Caco-2 (cell line): ENCODE data around the gene APH1B. TPM values are rescaled to one million over a fixed set of nuclear protein-coding genes. Genes with fewer than 3 reads are reported as not detected.

Experiments
- BruUV-seq: library from RNA; stranded (reverse); fragments of 400-500 nt; replicated peaks from 2 replicates; lab custom pipeline; 2021; lab: Mats Ljungman, UMichigan
- CTCF ChIA-PET: fragments of 300-600 bp; sonication (Branson Sonifier 250); formaldehyde crosslinking; loops from one replicate; lab custom pipeline; 2022; ENCODE audit warnings: antibody characterized with exemption; lab: Charles Lee
- POLR2A ChIA-PET: fragments of 300-600 bp; sonication (Branson Sonifier 250); formaldehyde crosslinking; loops from one replicate; lab custom pipeline; 2022; ENCODE audit warnings: antibody characterized with exemption; lab: Charles Lee
- DNase-seq, 2 experiments: peaks; one replicate each; pipeline versions ENCODE4 v3.0.0 to v3.0.0-alpha.2; 2020 to 2022
- H3K27me3 ChIP-seq: replicated peaks from 2 replicates; pipeline ENCODE4 v1.6.0; 2011; ENCODE audit warnings: low read length; ENCODE audit not compliant: control insufficient read depth, insufficient read depth
- H3K36me3 ChIP-seq: 2 replicates; pipeline ENCODE4 v1.5.1; 2011; ENCODE audit warnings: low read length; ENCODE audit not compliant: control insufficient read depth, insufficient read depth
- H3K4me1 ChIP-seq: fragments of 250-450 bp; sonication (Bioruptor Pico); 2 replicates; pipeline ENCODE4 v1.5.1; 2020; ENCODE audit warnings: mild to moderate bottlenecking
- H3K4me3 ChIP-seq: 2 replicates; pipeline ENCODE4 v1.5.1; 2011; ENCODE audit warnings: low read depth, mild to moderate bottlenecking, control low read depth, low read length
- H3K9me3 ChIP-seq: fragments of 250-450 bp; sonication (Bioruptor Pico); 2 replicates; pipeline ENCODE4 v1.5.1; 2020; ENCODE audit warnings: mild to moderate bottlenecking, moderate library complexity
- H3K27ac Mint-ChIP-seq: one replicate; pipeline ENCODE4 v1.8.0; 2022; ENCODE audit warnings: mixed read lengths; ENCODE audit not compliant: unreplicated experiment
- H3K27me3 Mint-ChIP-seq: one replicate; pipeline ENCODE4 v1.8.0; 2022; ENCODE audit warnings: mixed read lengths; ENCODE audit not compliant: insufficient read depth, unreplicated experiment
- H3K36me3 Mint-ChIP-seq: one replicate; pipeline ENCODE4 v1.8.0; 2022; ENCODE audit warnings: mild to moderate bottlenecking, mixed read lengths; ENCODE audit not compliant: insufficient read depth, unreplicated experiment
- H3K4me1 Mint-ChIP-seq: one replicate; pipeline ENCODE4 v1.8.0; 2022; ENCODE audit warnings: low read depth, mixed read lengths; ENCODE audit not compliant: unreplicated experiment
- H3K4me3 Mint-ChIP-seq: one replicate; pipeline ENCODE4 v1.8.0; 2022; ENCODE audit warnings: mild to moderate bottlenecking, moderate library complexity, mixed read lengths; ENCODE audit not compliant: unreplicated experiment
- H3K9me3 Mint-ChIP-seq: one replicate; pipeline ENCODE4 v1.8.0; 2022; ENCODE audit warnings: mixed read lengths; ENCODE audit not compliant: unreplicated experiment
- CTCF ChIP-seq, 2 experiments: fragments of 200-600 bp in 1 of 2; IDR thresholded peaks; 1 replicate in 1 of 2; 2 replicates in 1 of 2; pipeline versions ENCODE4 v1.5.1 to v1.8.0; 2011 to 2022; ENCODE audit warnings: antibody characterized with exemption in 1 of 2, control low read depth in 1 of 2, inconsistent platforms in 1 of 2, low read depth in 1 of 2, low read length in 1 of 2, mild to moderate bottlenecking in 1 of 2, moderate library complexity in 1 of 2; ENCODE audit not compliant: insufficient read depth in 1 of 2, severe bottlenecking in 1 of 2, unreplicated experiment in 1 of 2
- intact Hi-C: fragments of 100-400 bp; cut with micrococcal nuclease; formaldehyde crosslinking; loops from one replicate; pipeline ENCODE4 v1.10.0; 2022; ENCODE audit not compliant: unreplicated experiment
- total RNA-seq: library from RNA; stranded (reverse); gene quantifications from 2 replicates; pipeline ENCODE4 v1.2.3, GENCODE V29; 2022

APH1B gene
- total RNA-seq, 1 experiment from 2014 or later: 17.3 TPM

- no peaks in the 10 kb centered on the region for H3K27me3 ChIP-seq
- Mint-ChIP-seq H3K36me3 (no peaks in the 10 kb centered on the region), H3K9me3 (no peaks in the 10 kb centered on the region), H3K4me1 (no peaks in the 10 kb centered on the region), H3K4me3 (no peak overlapping the region), H3K27me3 (no peaks in the 10 kb centered on the region), H3K27ac (no peak overlapping the region)
- no TSS peak for BruUV-seq
- intact Hi-C loops: no loop called here
- no peaks in the 10 kb centered on the region for H3K36me3 ChIP-seq
- TF ChIP-seq CTCF (IDR thresholded peaks at IDR 0.05; ENCODE audit: insufficient read depth in 1 of 2, low read depth in 1 of 2, low read length in 1 of 2, severe bottlenecking in 1 of 2, unreplicated experiment in 1 of 2): no peak
- no peak overlapping the region for H3K4me3 ChIP-seq
- ChIA-PET POLR2A (interaction anchor here (0.7 kb wide), 1 partner anchor 175 kb away, joined by 3 read pairs; no protein-coding TSS in a partner anchor), CTCF (no interaction called here)
- no peak for DNase-seq
- no peaks in the 10 kb centered on the region for H3K4me1 ChIP-seq
- no peaks in the 10 kb centered on the region for H3K9me3 ChIP-seq
Observed at GRCh38 chr15:63312286-63312685, 34.9 kb downstream of the APH1B start.

- no peaks in the 10 kb centered on the region for H3K36me3 Mint-ChIP-seq
- Histone ChIP-seq H3K4me1 (no peaks in the 10 kb centered on the region), H3K9me3 (no peaks in the 10 kb centered on the region), H3K4me3 (no peak overlapping the region), H3K36me3 (no peaks in the 10 kb centered on the region), H3K27me3 (no peaks in the 10 kb centered on the region)
- H3K27me3 Mint-ChIP-seq: no peaks in the 10 kb centered on the region
- no peak overlapping the region for H3K4me3 Mint-ChIP-seq
- intact Hi-C loops: no loop called here
- H3K9me3 Mint-ChIP-seq: no peaks in the 10 kb centered on the region
- no peaks in the 10 kb centered on the region for H3K4me1 Mint-ChIP-seq
- no peak overlapping the region for H3K27ac Mint-ChIP-seq
- no TSS peak for BruUV-seq
- CTCF ChIA-PET: no interaction called here
- POLR2A ChIA-PET: no interaction called here
- DNase-seq: no peak
- TF ChIP-seq CTCF (IDR thresholded peaks at IDR 0.05; ENCODE audit: insufficient read depth in 1 of 2, low read depth in 1 of 2, low read length in 1 of 2, severe bottlenecking in 1 of 2, unreplicated experiment in 1 of 2): no peak
Observed at GRCh38 chr15:63313825-63314224, 36.4 kb downstream of the APH1B start.

GRCh38 chr15:63314409-63314808 is 37.0 kb downstream of the APH1B start:
- DNase-seq: no peak
- Histone ChIP-seq H3K36me3 (no peaks in the 10 kb centered on the region), H3K4me3 (no peak overlapping the region), H3K27me3 (no peaks in the 10 kb centered on the region), H3K4me1 (no peaks in the 10 kb centered on the region), H3K9me3 (no peaks in the 10 kb centered on the region)
- ChIA-PET POLR2A (no interaction called here), CTCF (interaction anchor here (0.6 kb wide), 1 partner anchor 148 kb away, joined by 3 read pairs; no protein-coding TSS in a partner anchor)
- no peak for TF ChIP-seq CTCF (IDR thresholded peaks at IDR 0.05; ENCODE audit: insufficient read depth in 1 of 2, low read depth in 1 of 2, low read length in 1 of 2, severe bottlenecking in 1 of 2, unreplicated experiment in 1 of 2)
- Mint-ChIP-seq H3K27ac (no peak overlapping the region), H3K4me1 (no peaks in the 10 kb centered on the region), H3K27me3 (no peaks in the 10 kb centered on the region), H3K4me3 (no peak overlapping the region), H3K36me3 (no peaks in the 10 kb centered on the region), H3K9me3 (no peaks in the 10 kb centered on the region)
- no TSS peak for BruUV-seq
- intact Hi-C loops: no loop called here
